ENCODE data around the gene MMP24.

MMP24 gene

DNA sequence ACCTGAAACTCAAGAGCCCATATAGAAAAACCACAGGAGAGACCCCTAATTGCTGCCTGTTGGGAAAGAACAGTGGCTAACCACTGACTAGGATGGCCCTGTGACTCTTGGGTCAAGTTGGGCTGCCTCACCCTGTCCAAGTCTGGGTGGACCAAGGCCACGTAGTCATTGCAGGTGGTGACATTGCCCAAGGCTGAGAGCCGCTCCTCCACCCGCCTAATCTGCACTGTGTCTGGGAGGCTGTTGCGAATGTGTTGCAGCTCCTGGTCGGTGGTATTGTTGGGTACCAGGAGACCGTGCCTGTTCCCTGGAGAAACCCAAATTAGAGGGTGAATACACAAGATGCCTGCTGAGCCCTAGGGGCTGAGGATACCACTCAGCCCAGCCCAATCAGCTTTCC, 54.0 kb downstream of the MMP24 start:
- no peak for DNase-seq

DNA sequence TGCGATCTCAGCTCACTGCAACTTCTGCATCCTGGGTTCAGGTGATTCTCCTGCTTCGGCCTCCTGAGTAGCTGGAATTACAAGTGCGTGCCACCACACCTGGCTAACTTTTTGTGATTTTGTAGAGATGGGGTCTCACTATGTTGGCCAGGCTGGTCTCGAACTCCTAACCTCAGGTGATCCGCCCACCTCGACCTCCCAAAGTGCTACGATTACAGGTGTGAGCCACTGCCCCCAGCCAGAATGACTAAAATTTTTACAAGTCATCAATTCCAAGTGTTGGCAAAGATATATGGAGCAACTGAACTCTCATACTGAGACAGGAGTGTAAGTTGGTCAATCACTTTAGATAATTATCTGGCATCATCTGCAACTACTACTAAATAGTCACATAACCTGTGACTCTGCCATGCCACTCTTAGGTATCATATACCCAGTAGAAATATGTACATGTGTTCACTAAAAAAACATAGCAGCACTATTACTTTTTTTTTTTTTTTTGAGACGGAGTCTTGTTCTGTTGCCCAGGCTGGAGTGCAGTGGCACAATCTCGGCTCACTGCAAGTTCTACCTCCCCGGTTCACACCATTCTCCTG, 55.1 kb downstream of the MMP24 start:
- no peak for DNase-seq

DNA sequence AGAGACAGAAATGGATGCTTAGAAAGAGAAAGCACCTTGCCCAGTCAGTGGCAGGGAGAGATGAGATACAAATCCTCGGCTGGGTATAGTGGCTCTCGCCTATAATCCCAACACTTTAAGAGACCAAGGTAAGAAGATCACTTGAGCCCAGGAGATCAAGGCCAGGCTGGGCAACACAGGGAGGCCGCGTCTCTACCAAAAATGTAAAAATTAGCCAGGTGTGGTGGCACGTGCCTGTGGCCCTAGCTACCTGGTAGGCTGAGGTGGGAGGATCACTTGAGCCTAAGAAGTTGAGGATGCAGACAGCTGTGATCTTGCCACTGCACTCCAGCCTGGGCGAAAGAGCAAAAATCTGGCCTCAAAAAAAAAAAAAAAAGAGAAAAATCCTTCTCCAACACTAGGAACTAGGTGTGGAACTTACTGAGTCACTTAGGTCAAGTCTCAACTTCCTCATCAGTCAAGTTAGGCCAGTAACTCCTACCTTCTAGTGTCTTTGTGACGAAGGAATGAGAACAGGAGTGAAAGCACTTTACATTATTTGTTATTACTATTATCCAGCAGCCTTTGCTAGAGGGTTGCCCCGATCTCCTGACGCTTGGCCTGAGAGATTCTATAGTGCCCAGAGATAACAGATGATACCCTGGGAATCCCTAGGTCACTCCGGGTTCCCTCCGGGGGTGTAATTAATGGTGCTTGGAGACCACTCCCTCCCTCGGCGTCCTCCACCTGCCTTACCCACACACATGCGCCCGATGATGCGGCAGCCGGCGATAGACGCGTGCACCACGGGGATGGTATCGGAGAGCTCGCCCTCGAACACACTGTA, 57.2 kb downstream of the MMP24 start:
- peak in 1 of 2 experiments; percentile 21 for DNase-seq

DNA sequence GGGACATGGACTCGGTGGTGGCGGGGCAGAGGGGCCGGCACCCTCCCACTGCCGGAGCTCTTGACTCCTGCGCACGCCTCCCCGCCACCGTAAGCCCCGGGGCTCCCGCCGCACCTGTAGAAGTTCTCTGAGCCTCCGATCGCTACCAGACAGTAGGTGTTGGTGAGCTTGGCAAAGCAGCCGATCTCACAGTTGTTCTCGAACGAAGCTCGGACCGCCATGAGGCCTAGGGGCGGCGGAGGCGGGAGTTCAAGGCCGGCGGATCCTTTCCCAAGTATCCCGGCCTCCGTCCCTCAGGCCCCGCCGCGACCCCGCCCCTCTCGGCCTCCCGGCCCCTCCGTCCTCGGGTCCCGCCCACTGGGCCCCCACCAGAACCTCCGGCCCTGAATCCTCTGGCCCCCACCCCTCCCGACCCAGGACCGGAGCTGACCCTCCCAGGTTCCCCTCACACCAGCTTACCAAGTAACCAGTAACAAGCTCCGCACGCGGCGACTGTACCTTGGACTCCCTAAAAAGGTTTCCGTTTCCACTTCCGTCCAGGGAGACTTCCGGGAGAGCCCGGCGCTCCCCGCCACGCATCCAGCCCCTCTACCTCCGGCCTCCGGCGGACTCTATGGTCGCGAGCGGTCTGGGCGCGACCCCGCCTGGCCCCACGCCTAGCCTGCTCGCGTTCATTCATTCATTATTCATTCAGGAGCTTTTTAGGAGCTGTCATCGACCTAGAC, 57.9 kb downstream of the MMP24 start, which contains the start of gene EIF6:
Gene EIF6, minus strand, starts transcription at position 506 of the 725 bp plus-strand sequence. Its CDS starts 285 bp downstream, at position 221.
- peak; percentile 67 to 78 for DNase-seq

DNA sequence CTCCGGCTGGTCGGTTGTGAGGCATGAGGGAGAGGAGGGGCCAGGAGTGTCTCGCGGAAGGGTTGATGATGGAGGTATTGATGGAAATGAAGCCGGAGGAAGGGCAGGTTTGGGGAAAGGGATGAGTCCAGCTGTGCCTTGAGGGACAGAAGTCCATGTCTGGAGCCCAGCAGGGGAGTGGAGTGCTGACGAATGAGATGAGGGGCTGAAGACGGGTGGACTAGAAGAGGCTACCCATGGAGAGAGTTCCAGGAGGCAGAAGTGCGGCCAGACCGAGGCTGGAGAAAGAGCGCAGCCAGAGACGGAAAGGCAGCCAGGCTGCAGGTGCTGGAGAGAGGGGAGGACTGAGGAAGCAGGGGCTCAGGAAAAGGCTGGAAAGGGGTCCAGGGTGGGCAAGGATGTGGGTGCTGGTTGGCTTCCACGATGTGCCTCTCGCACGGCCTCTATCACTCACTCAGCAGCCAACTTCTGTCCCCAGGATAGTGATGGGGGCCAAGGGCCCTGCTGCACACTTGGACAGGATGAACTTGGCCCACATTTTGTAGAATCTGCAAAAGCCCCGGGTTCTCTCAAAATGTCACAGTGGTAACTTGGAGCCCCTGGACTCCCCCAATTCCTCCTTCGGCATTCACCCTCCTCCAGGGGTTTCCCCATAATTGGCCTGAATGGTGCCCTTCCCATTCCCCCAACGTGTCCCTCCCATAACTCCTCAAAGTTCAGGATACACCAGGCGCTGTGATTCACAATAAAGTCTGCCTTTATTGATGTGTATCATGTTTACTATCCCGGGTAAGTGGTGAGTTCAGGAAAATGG, 58.7 kb downstream of the MMP24 start:
- no peak for DNase-seq

DNA sequence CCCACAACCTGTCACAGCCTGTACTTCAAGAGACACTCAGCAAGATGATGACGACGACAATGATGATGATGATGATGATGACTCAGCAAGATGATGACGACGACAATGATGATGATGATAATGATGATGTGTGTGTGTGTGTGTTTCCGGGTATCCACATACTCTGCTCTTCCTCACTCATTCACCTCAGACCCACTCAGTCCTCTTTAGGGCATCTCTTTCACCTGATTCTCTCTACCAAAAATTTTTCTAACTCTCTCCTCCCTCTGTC, 59.3 kb downstream of the MMP24 start:
- no peak for DNase-seq

DNA sequence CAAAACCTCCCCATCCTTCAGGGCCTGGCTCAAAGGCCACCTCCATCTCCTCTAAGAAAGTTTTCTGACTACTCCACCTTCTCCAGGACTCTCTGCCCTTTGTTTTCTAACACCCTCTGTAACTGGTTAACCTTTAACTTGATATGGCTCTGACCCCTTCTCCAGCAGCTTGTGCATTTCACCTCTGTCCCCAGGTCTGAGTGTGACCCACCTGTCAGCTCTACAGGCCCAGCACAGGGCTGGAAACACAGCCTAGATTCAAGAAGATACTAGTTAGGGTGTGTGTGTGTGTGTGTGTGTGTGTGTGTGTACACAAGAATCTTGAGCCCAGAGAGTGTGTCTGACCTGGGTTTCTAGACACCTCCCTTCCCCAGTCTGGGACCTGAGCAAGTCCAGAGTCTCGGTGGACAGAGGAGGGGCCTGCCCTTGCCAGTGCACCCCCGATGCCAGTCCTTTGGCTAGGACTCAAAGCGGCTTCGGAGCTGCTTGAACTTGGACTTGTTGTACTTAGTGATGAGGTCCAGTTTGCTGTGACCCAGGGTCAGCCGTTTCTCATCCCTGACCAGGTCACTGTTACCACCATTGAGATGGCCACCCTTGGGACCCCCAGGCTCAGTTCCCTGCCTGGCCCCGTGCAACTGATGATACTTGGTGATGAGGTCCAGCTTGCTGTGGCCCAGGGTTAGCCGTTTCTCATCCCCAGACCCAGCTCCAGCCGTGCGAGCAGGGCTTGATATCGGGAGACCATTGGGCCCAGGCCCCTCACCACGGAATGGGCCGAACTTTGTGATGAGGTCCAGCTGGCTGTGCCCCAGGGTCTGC, 59.8 kb downstream of the MMP24 start:
- DNase-seq, result no peak

DNA sequence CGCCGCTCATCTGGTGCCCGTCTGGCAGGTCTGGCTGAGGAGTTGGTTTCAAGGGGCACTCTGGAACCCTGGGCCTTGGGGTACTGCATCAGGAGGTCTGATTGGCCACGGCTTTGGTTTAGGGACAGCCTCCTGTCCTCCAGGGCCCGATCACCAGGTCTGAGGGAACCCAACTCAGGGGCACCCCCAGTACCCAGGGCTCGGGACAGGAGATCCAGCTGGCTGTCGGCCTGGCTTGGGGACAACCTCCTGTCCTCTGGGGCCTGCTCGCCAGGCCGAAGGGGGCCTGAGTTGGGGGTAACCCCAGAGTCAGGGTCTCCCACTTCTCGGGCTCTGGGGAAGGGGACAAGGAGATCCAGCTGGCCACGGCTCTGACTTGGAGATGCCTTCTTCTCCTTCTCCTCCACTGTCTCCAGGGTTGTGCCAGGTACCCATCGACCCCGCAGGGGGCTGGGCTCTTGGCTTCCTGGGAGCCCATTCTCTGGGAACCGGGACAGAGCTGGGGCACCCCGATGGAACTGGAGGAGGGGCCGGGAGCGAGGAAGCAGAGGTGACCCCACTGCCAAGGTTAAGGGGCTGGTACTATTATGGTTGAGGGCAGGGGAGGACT, 60.5 kb downstream of the MMP24 start:
- DNase-seq, result no peak

DNA sequence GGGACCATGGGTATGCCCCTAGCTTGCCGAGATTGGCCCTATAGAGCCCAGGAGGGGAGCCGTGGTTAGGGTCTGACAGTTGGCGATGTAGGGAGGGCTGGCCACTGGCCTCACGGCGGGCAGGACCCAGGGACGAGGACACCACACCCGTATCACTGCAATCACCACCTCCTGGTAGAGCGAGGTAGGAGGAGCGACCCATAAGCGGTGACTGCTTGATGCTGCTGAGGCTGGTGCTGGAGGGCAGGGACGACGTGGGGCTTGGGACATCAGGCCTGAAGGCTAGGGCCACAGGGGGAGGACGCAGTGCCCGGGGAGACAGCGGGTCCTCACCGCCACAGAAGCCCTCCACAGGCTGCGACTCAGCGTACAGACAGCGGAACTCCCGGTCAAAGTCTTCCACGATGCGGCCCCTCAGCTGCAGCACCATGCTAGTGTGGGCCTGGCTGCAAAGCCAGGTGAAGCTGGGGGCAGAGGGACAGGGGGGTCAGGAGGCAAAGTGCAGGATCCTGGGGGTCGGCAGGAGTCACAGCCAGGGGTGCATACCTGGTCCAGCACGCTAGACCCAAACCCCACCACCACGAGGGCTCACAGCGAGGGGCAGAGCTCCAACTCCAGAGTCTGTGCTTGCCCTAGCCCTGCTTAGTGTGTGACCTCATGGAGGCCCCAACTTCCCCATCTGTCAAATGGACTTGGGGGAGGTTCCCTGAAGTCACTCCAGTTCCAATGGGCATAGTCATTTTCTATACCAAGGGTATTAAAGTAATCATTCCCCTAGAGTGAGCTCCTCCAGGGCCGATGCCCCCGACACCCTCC, 61.2 kb downstream of the MMP24 start:
- DNase-seq, result no peak

DNA sequence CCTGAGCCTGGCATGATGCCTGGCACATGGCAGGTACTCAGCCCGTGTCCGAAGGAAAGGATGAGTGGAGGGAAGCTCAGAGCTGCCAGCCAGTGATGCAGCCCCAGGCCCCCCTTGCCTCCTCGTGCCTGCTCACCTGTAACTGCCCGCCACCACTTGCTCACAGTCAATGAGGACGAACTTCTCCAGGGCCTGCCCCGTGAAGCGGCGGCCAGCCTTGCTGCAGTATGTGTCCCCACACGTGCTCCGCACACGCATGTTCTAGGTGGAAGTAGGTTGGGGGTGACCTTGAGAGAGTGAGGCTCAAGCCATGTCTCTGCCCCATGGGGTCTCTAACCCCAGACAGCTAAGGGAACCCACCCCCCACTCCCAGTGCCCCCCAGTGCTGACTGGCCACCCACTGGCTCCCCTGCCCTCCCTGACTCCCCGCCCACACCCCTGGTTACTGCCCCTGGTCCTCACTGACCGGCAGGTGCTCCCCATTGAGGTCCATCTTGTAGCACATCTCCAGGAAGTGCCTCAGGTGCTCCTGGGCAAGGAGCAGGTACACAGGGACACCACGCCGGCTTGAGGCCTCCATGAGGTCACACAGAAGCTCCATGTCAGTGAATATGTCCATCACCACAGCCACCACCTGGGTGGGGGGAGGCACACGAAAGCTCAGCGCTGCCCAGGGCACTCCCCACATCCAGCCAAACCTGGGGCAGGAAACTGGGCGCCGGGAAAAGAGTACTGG, 62.0 kb downstream of the MMP24 start:
- DNase-seq, result no peak

DNA sequence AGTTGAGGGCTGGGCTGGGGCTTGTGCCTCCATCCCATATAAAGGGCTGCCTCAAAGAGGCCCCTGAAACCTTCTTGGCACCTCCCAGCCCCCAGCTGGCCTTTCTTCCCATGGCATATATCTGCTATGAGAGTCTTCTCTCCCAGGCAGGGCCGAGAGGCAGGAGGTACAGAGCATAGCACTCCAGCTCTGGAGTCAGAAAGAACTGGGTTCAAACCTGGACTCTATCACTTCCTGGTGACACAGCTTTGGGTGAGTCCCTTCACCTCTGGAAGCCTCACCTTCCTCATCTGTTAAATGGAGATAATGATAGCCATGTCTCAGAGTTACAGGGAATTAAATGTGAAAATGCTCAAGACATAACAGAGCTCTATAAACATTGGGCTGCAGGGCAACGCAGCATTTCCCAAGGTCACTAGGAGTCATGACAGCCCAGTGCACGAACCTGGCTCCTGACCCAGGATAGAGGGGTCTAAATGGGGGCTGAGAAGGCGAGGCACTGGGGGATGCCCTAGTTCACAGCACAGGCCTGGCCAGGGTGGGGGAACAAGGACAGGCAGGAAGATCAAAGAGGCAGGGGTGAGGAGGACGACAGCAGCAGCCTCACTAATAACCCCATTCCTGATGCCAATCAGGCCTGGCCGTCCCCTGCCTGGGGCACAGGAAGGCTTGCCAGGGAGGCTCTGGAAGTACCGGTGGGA, 63.8 kb downstream of the MMP24 start:
- no peak for DNase-seq

DNA sequence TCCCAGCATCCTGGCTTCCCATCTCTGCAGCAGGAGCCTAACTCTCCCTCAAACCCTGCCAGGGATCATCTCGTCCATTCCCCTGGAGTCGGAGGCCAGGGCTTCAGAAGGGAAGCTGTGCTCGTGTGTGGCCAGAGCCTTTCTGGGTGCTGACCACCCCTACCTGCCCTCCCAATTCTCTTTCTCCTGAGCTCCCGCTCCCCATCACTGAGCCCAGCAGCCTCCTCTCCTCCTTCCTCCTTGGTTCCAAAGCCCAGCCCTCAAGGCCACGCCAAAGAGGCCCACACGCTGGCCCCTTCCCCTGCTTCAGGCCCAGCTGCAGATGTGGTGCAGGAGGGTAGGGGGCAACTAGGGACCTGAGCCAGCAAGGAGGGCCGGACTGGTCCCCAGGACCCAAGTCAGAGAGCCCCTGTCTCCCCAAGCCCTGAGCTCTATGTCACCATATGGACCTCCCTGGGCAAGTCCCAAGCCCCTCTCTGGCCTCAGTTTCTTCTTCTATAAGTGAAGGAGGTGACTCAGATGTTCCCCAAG, 64.5 kb downstream of the MMP24 start:
- no peak for DNase-seq

DNA sequence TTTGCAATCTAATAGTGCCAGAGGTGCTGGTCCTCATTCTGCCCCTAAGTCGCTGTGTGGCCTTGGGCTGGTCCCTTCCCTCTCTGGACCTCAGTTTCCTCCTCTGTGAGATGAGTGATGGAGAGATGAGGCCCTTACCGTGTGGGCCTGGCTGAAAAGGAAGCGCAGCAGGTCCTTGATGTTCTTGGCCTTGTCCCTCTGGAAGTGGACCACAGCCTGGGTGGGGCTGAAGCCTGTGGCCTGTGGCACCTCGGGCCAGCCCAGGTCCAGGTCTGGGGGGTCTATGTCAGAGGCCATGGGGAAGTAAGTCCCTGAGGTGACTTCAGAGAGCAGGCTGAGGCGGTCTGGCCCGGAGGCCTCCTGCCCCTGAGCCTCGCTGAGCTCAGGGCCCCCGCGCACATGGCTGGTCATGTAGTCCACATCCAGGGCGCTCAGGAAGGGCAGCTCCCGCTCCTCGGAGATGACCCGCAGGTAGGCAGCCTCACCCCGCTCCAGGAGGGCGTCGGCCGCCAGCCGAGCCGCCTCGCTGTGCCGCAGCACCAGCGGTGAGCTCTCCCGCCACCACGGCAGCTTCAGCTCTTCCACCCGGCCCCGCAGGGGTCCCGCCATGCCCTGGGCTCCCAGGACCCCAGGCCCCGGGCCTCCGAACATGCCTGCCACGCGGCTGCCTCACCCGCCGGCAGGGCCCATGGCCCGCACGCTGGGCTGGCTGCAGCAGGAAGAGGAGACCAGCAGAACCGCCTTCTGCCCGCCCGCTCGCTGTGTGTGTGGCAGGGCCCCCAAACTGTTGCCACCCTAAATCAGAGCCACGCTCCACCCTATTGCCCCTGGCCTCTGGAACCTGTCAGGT, 65.4 kb downstream of the MMP24 start, which contains the start of gene FAM83C:
Gene FAM83C, minus strand, starts transcription at position 772 of the 850 bp plus-strand sequence. Its CDS starts 121 bp downstream, at position 651.
- DNase-seq, result no peak

DNA sequence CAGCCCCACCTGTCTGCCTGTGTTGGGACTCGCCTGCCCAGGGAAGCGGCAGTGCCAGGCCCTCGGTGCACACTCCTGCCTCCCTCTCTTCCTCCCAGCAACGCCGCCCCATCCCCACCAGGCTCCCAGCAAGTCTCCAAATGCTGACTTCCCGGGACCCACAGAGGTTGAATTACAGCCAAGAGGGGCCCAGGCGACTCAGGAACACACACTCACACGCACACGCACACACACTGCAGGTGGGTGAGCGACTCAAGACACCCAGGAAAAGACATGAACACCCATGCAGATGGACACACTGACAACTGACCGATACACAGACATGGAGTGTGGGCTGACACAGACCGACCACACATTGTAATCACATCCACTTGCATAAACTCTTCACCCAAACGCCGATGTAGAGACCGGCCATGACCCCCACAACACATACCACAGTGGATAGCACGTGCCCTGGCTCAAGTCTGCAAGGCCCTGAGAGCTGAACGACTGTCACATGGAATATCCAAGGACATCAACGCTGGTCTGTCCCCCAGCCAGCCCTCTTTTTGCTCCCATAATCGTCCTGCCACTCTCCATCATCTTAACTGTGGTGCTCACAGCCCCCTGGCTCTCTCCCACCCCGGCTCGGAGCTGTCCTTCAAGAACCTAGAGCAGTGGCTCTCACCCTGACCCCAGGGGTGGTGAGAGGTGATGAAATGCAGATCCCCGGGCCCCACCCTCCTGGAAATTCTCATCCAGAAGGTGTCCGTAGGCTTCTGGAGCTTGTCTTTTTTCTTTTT, 66.2 kb downstream of the MMP24 start:
- DNase-seq, result no peak

DNA sequence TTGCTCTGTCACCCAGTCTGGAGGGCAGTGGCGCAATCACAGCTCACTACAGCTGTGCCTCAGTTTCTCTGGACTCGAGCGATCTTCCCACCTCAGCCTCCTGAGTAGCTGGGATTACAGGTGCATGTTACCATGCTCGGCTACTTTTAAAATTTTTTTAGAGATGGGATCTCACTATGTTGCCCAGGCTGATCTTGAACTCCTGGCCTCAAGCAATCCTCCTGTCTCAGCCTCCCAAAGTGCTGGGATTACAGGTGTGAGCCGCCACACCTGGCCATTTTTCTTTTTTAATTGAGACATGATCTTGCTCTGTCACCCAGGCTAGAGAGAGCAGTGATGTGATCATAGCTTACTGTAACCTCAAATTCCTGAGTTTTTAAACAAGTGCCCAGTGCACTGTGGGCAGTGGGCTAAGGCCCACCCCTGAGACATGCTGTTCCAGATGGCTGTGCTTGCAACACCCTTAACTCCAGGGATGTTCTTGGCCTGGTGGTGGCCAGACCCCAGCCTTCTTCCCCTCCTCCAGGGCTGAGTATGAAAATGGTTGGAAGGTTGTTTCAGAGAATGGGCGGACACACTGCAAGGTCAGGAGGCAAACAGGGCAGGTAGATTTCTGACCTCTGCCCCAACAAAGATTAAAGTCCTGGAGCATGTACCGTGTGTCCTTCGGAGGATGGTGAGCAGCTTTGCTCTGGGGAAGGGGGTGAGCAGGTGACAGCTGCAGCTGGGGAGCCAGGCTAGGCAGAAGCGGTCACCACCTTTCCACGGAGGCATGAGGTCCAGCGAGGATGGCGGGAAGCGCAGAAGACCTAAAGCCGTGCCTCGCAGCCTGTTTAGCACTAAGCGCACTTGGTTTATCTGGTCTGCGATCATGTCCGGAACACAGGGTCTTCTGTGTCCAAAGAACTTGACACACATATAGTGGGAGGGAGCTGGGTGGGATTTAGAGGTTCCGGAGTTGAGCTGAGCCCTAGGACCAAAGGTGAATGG, 67.1 kb downstream of the MMP24 start:
- no peak for DNase-seq

DNA sequence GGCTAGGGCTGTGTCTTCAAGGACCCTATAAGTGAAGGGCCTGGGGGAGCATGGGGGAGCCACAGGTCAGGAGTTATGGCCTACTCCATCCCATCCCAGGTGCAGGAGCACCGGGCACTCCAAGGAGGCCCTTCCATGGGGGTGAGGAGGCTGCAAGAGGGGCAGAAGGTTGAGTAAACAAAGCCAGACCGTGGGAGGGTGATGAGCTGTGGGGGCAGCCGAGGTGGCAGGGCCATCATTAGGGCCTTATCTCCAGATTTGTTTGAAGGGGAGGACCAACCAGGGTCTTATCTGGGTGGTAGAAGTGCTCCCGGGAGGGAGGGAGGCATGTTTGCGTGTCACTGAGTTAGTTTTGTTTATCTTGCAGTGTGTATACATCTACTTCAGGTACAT, 67.8 kb downstream of the MMP24 start:
- no peak for DNase-seq

Measured in AML-193 (cell line).